Smooth muscle cell (in vitro differentiated cells): ENCODE results near the gene SANBR. TPM values are rescaled to one million over a fixed set of nuclear protein-coding genes. Genes with fewer than 3 reads are reported as not detected.

Source experiments
- DNase-seq: peaks from one replicate; lab custom pipeline; 2025; ENCODE audit not compliant: unreplicated experiment; lab: John Stamatoyannopoulos, UW
- H2AFZ ChIP-seq: fragments of 200-600 bp; sonication (generic); 2 replicates; pipeline ENCODE4 v1.6.0; 2016; ENCODE audit warnings: antibody characterized with exemption, low read depth, mild to moderate bottlenecking
- H3F3A ChIP-seq: fragments of 200-600 bp; sonication (generic); 2 replicates; pipeline ENCODE4 v1.6.0; 2017; ENCODE audit warnings: antibody characterized with exemption, low read depth
- H3K27ac ChIP-seq: fragments of 200-600 bp; sonication (generic); 2 replicates; pipeline ENCODE4 v1.5.1; 2016; ENCODE audit warnings: low read depth, mild to moderate bottlenecking
- H3K27me3 ChIP-seq: fragments of 200-600 bp; sonication (generic); 2 replicates; pipeline ENCODE4 v1.6.1; 2016; ENCODE audit warnings: low read depth, mild to moderate bottlenecking
- H3K36me3 ChIP-seq: fragments of 200-600 bp; sonication (generic); 2 replicates; pipeline ENCODE4 v1.5.1; 2016; ENCODE audit warnings: low read depth
- H3K4me1 ChIP-seq: fragments of 200-600 bp; sonication (generic); 2 replicates; pipeline ENCODE4 v1.5.1; 2016; ENCODE audit warnings: low read depth
- H3K4me2 ChIP-seq: fragments of 200-600 bp; sonication (generic); 2 replicates; pipeline ENCODE4 v1.6.0; 2016; ENCODE audit warnings: mild to moderate bottlenecking
- H3K4me3 ChIP-seq: fragments of 200-600 bp; sonication (generic); 2 replicates; pipeline ENCODE4 v1.5.1; 2016; ENCODE audit warnings: mild to moderate bottlenecking
- H3K79me2 ChIP-seq: fragments of 200-600 bp; sonication (generic); 2 replicates; pipeline ENCODE4 v1.6.0; 2016; ENCODE audit warnings: low read depth, mild to moderate bottlenecking
- H3K9ac ChIP-seq: fragments of 200-600 bp; sonication (generic); 2 replicates; pipeline ENCODE4 v1.6.0; 2016; ENCODE audit warnings: low read depth
- H3K9me3 ChIP-seq: fragments of 200-600 bp; sonication (generic); replicated peaks from 2 replicates; pipeline ENCODE4 v1.5.1; 2016; ENCODE audit warnings: low read depth
- H4K20me1 ChIP-seq: fragments of 200-600 bp; sonication (generic); 2 replicates; pipeline ENCODE4 v1.6.0; 2016; ENCODE audit warnings: low read depth
- WGBS: methylation state at CpG from one replicate; pipeline ENCODE4 v1.1.7; 2016; ENCODE audit warnings: low lambda C conversion rate; 5-methylcytosine and 5-hydroxymethylcytosine counted together
- polyA plus RNA-seq: library from polyadenylated mRNA; unstranded; fragments of >200 nt; fragmentation: Nextera tagmentation; extraction: Ambion mirVana; gene quantifications from 2 replicates; pipeline ENCODE4 v1.2.1, GENCODE V29; 2016
- total RNA-seq: library from RNA; depleted of rRNA; stranded (reverse); fragments of >200 nt; gene quantifications from 2 replicates; pipeline ENCODE4 v1.2.3, GENCODE V29; 2014
- TF ChIP-seq, protein P1 (sequence below): fragments of 200-600 bp; sonication (generic); IDR thresholded peaks from 2 replicates; pipeline ENCODE4 v1.5.1; 2017; ENCODE audit warnings: borderline replicate concordance, mild to moderate bottlenecking, antibody characterized with exemption; ENCODE audit not compliant: insufficient read depth, poor library complexity, severe bottlenecking

The SANBR gene
- total and polyA plus RNA-seq, 2 experiments from 2014 or later = 6.1 to 26.0 TPM

DNA sequence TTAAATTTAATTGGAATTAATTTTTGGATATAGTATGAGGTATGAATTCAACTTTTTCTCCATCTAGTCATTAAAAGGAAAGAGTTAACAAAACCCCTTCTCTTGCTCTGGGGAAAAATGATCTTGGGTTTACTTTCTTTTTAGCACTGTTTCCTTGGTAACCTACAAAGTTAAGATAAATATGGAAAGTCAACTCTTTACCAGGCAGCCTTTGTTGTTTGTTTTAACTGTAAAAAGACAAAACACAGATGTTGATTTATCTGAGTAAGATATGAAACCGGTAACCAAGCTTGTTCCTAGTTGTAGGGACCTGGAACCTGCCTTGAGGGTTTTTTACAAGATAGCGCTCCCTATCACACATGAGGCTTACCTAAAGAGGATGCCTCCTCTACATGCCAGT is 10.1 kb upstream of the SANBR start:
- H2AFZ ChIP-seq = no peak overlapping the region
- no peaks in the 10 kb centered on the region for H4K20me1 ChIP-seq
- DNase-seq = no peak
- H3K36me3 ChIP-seq = no peaks in the 10 kb centered on the region
- H3F3A ChIP-seq = no peaks in the 10 kb centered on the region
- H3K27me3 ChIP-seq = no peaks in the 10 kb centered on the region
- H3K27ac ChIP-seq = no peak overlapping the region
- no peaks in the 10 kb centered on the region for H3K9me3 ChIP-seq
- TF ChIP-seq, protein P1, sequence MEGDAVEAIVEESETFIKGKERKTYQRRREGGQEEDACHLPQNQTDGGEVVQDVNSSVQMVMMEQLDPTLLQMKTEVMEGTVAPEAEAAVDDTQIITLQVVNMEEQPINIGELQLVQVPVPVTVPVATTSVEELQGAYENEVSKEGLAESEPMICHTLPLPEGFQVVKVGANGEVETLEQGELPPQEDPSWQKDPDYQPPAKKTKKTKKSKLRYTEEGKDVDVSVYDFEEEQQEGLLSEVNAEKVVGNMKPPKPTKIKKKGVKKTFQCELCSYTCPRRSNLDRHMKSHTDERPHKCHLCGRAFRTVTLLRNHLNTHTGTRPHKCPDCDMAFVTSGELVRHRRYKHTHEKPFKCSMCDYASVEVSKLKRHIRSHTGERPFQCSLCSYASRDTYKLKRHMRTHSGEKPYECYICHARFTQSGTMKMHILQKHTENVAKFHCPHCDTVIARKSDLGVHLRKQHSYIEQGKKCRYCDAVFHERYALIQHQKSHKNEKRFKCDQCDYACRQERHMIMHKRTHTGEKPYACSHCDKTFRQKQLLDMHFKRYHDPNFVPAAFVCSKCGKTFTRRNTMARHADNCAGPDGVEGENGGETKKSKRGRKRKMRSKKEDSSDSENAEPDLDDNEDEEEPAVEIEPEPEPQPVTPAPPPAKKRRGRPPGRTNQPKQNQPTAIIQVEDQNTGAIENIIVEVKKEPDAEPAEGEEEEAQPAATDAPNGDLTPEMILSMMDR = no peak
- H3K9ac ChIP-seq = no peak overlapping the region
- H3K4me2 ChIP-seq = no peak overlapping the region
- no peaks in the 10 kb centered on the region for H3K4me1 ChIP-seq
- H3K4me3 ChIP-seq = no peak overlapping the region
- 78% methylated on average over 2 of the region's 2 CpGs for WGBS
- no peaks in the 10 kb centered on the region for H3K79me2 ChIP-seq

DNA sequence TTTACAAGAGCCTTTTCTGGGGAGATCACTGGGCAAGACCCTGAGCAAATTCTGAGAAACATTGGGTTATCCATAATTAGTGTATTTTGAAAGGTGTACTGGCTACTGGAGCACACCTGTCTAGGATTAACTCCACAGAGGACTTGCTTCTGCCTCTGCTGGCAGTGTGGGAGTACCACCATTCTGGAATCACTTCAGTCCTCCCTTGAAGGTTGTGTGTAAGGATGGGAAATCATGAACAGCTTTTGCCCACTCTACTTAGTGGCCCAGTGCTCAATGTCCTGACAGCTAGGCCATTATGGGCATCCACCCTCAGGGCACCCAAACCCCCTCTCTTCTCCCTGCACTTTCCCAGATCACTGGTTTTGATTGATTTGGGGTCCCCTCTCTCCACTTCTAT is 8.1 kb upstream of the SANBR start:
- H3K27ac ChIP-seq = no peak overlapping the region
- no peaks in the 10 kb centered on the region for H4K20me1 ChIP-seq
- no peaks in the 10 kb centered on the region for H3K36me3 ChIP-seq
- H3F3A ChIP-seq = no peaks in the 10 kb centered on the region
- H3K9ac ChIP-seq = no peak overlapping the region
- H3K4me2 ChIP-seq = no peak overlapping the region
- H3K27me3 ChIP-seq = no peaks in the 10 kb centered on the region
- H2AFZ ChIP-seq = no peak overlapping the region
- TF ChIP-seq, protein P1 = no peak
- no peaks in the 10 kb centered on the region for H3K79me2 ChIP-seq
- no peak overlapping the region for H3K4me3 ChIP-seq
- no peak for DNase-seq
- H3K4me1 ChIP-seq = no peaks in the 10 kb centered on the region
- no peaks in the 10 kb centered on the region for H3K9me3 ChIP-seq

DNA sequence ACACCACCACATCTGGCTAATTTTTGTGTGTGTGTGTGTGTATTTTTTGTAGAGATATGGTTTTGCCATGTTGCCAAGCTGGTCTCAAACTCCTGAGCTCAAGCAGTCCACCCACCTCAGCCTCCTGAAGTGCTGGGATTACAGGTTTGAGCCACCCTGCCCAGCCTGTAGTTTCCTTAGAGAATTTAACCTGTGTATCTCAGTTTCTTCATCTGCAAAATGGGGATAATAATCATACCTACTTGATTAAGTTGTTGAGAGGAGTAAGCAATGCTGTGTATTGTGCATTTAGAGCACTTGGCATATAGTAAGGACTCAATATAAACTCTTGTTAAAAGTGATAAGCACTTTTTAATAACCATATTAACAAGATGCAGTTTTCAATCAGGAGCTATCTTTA is 6.3 kb upstream of the SANBR start:
- Histone ChIP-seq H3K4me3 (no peak overlapping the region), H2AFZ (no peak overlapping the region), H3K4me1 (no peaks in the 10 kb centered on the region), H3K36me3 (no peaks in the 10 kb centered on the region), H3F3A (no peaks in the 10 kb centered on the region), H3K9me3 (no peaks in the 10 kb centered on the region), H3K27me3 (no peaks in the 10 kb centered on the region), H4K20me1 (no peaks in the 10 kb centered on the region), H3K4me2 (no peak overlapping the region), H3K79me2 (no peaks in the 10 kb centered on the region), H3K9ac (no peak overlapping the region), H3K27ac (no peak overlapping the region)
- DNase-seq = no peak
- TF ChIP-seq, protein P1 = no peak

DNA sequence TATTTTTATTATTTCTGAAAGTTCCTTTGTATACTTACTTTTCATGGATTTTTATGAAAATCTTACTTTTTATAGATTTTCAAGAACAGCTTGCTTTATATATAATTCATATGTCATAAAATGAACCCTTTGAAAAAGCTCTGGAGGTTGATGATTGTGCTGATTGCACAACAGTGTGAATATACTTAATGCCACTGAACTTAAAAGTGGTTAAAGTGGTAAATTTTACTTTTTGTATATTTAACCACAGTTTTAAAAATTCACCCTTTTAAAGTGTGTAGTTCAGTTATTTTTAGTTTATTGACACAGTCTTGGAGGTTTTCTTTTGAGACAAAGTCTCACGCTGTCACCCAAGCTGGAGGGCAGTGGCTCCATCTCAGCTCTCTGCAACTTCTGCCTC is 8.4 kb downstream of the SANBR start:
- TF ChIP-seq, protein P1 = no peak
- WGBS = 100% methylated on average over 1 of the region's 1 CpG
- Histone ChIP-seq H4K20me1 (no peaks in the 10 kb centered on the region), H3K9me3 (no peaks in the 10 kb centered on the region), H3K27ac (no peak overlapping the region), H3K27me3 (no peaks in the 10 kb centered on the region), H3K9ac (no peak overlapping the region), H3K4me1 (no peaks in the 10 kb centered on the region), H3K4me3 (no peak overlapping the region), H3K79me2 (peaks cover 11% of the 10 kb centered on the region), H3F3A (no peaks in the 10 kb centered on the region), H2AFZ (no peak overlapping the region), H3K36me3 (peaks cover 34% of the 10 kb centered on the region), H3K4me2 (no peak overlapping the region)
- no peak for DNase-seq
